ENCODE measurements around the gene MED13. TPM values are rescaled to one million over a fixed set of nuclear protein-coding genes. Genes with fewer than 3 reads are reported as not detected.
A peak's percentile ranks its signal among the peaks of the same experiment; 100 is the strongest.

Gene MED13
- total and polyA plus RNA-seq, 2 donors (not counting 1 experiment from before 2014, with no cell fraction given), result 36.2 to 47.1 TPM

- H4K20me1 ChIP-seq (ENCODE audit: control insufficient read depth, extremely low read depth, insufficient read depth, low read length), result no peaks in the 10 kb centered on the region
- no peaks in the 10 kb centered on the region for H3K4me1 ChIP-seq (ENCODE audit: control insufficient read depth, extremely low read depth, insufficient read depth, low read length)
- no peak overlapping the region for H2AFZ ChIP-seq (ENCODE audit: low read length)
- no peaks in the 10 kb centered on the region for H3K27me3 ChIP-seq (ENCODE audit: control insufficient read depth, insufficient read depth, low read length)
- H3K4me2 ChIP-seq (ENCODE audit: extremely low read depth, insufficient read depth, low read length), result no peak overlapping the region
- TF ChIP-seq, protein P1, sequence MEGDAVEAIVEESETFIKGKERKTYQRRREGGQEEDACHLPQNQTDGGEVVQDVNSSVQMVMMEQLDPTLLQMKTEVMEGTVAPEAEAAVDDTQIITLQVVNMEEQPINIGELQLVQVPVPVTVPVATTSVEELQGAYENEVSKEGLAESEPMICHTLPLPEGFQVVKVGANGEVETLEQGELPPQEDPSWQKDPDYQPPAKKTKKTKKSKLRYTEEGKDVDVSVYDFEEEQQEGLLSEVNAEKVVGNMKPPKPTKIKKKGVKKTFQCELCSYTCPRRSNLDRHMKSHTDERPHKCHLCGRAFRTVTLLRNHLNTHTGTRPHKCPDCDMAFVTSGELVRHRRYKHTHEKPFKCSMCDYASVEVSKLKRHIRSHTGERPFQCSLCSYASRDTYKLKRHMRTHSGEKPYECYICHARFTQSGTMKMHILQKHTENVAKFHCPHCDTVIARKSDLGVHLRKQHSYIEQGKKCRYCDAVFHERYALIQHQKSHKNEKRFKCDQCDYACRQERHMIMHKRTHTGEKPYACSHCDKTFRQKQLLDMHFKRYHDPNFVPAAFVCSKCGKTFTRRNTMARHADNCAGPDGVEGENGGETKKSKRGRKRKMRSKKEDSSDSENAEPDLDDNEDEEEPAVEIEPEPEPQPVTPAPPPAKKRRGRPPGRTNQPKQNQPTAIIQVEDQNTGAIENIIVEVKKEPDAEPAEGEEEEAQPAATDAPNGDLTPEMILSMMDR (conservative IDR thresholded peaks at IDR 0.05 in 1 of 2, IDR thresholded peaks at IDR 0.05 in 1 of 2; ENCODE audit: low read depth in 1 of 2, low read length in 2 of 2), result no peak
- TF ChIP-seq EZH2 (IDR thresholded peaks at IDR 0.05; ENCODE audit: low read length, missing control alignments), result no peak
- no peak overlapping the region for H3K27ac ChIP-seq (ENCODE audit: insufficient read depth, low read length)
- H3K9me3 ChIP-seq (ENCODE audit: control insufficient read depth, insufficient read depth, low read depth, low read length), result no peaks in the 10 kb centered on the region
- no peaks in the 10 kb centered on the region for H3K36me3 ChIP-seq (ENCODE audit: control insufficient read depth, insufficient read depth, low read length)
- no peak overlapping the region for H3K4me3 ChIP-seq (replicated peaks in 1 of 4; ENCODE audit: control extremely low read depth in 1 of 4, insufficient read depth in 1 of 4, low read depth in 3 of 4, low read length in 4 of 4)
- DNase-seq (ENCODE audit: low read depth in 2 of 2), result peak; percentile 75 to 98
- H3K9ac ChIP-seq (ENCODE audit: insufficient read depth, low read length), result no peak overlapping the region
- no peaks in the 10 kb centered on the region for H3K79me2 ChIP-seq (ENCODE audit: control insufficient read depth, insufficient read depth, low read length)
Observed at GRCh38 chr17:62093188-62094155, 28.4 kb upstream of the MED13 start.

DNA sequence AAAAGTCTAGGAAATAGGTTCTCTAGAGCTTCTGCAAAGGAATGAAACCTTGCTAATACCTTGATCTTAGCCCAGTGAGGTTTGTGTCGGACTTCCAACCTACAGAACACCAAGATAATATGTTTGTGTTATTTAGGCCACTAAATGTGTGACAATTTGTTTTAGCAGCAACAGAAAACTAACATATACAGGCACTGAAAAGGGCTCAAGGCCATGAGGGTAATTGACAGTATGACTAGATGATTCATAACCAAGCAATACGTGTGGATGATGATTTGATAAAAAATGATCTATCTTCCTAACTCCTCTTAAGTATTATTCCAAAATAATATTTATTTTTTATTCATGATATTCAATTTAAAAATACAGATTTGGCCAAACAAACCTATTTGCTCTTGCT is 27.7 kb upstream of the MED13 start:
- H3K4me1 ChIP-seq (ENCODE audit: control insufficient read depth, extremely low read depth, insufficient read depth, low read length), result no peaks in the 10 kb centered on the region
- H3K9ac ChIP-seq (ENCODE audit: insufficient read depth, low read length), result no peak overlapping the region
- no peak overlapping the region for H3K27ac ChIP-seq (ENCODE audit: insufficient read depth, low read length)
- no peak overlapping the region for H2AFZ ChIP-seq (ENCODE audit: low read length)
- H4K20me1 ChIP-seq (ENCODE audit: control insufficient read depth, extremely low read depth, insufficient read depth, low read length), result no peaks in the 10 kb centered on the region
- no peak overlapping the region for H3K4me3 ChIP-seq (replicated peaks in 1 of 4; ENCODE audit: control extremely low read depth in 1 of 4, insufficient read depth in 1 of 4, low read depth in 3 of 4, low read length in 4 of 4)
- no peaks in the 10 kb centered on the region for H3K79me2 ChIP-seq (ENCODE audit: control insufficient read depth, insufficient read depth, low read length)
- no peaks in the 10 kb centered on the region for H3K9me3 ChIP-seq (ENCODE audit: control insufficient read depth, insufficient read depth, low read depth, low read length)
- H3K27me3 ChIP-seq (ENCODE audit: control insufficient read depth, insufficient read depth, low read length), result no peaks in the 10 kb centered on the region
- no peak for DNase-seq (ENCODE audit: low read depth in 2 of 2)
- no peaks in the 10 kb centered on the region for H3K36me3 ChIP-seq (ENCODE audit: control insufficient read depth, insufficient read depth, low read length)
- H3K4me2 ChIP-seq (ENCODE audit: extremely low read depth, insufficient read depth, low read length), result no peak overlapping the region
- TF ChIP-seq, protein P1 (conservative IDR thresholded peaks at IDR 0.05 in 1 of 2, IDR thresholded peaks at IDR 0.05 in 1 of 2; ENCODE audit: low read depth in 1 of 2, low read length in 2 of 2), result no peak
- TF ChIP-seq EZH2 (IDR thresholded peaks at IDR 0.05; ENCODE audit: low read length, missing control alignments), result no peak

DNA sequence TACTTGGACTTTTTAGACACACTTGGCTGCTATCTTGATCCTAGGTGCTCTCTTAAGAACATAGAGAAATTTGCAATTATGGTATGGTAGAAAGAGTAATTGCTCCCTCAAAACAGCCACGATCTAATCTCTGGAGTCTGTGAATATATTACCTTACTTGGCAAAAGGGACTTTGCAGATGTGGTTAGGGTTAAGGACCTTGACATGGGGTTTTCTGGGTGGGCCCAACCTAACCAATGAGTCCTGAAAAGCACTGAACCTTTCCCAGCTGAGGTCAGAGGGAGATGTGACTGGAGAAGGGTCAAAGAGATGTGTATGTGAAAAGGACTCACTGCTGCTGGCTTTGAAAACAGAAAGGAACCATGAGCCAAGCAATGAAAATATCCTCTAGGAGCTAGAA is 26.7 kb upstream of the MED13 start:
- H3K4me2 ChIP-seq (ENCODE audit: extremely low read depth, insufficient read depth, low read length), result no peak overlapping the region
- DNase-seq (ENCODE audit: low read depth in 2 of 2), result no peak
- TF ChIP-seq, protein P1 (conservative IDR thresholded peaks at IDR 0.05 in 1 of 2, IDR thresholded peaks at IDR 0.05 in 1 of 2; ENCODE audit: low read depth in 1 of 2, low read length in 2 of 2), result no peak
- TF ChIP-seq EZH2 (IDR thresholded peaks at IDR 0.05; ENCODE audit: low read length, missing control alignments), result no peak
- no peaks in the 10 kb centered on the region for H3K4me1 ChIP-seq (ENCODE audit: control insufficient read depth, extremely low read depth, insufficient read depth, low read length)
- H3K79me2 ChIP-seq (ENCODE audit: control insufficient read depth, insufficient read depth, low read length), result no peaks in the 10 kb centered on the region
- H2AFZ ChIP-seq (ENCODE audit: low read length), result no peak overlapping the region
- no peaks in the 10 kb centered on the region for H3K27me3 ChIP-seq (ENCODE audit: control insufficient read depth, insufficient read depth, low read length)
- no peak overlapping the region for H3K4me3 ChIP-seq (replicated peaks in 1 of 4; ENCODE audit: control extremely low read depth in 1 of 4, insufficient read depth in 1 of 4, low read depth in 3 of 4, low read length in 4 of 4)
- no peaks in the 10 kb centered on the region for H4K20me1 ChIP-seq (ENCODE audit: control insufficient read depth, extremely low read depth, insufficient read depth, low read length)
- no peak overlapping the region for H3K27ac ChIP-seq (ENCODE audit: insufficient read depth, low read length)
- H3K9me3 ChIP-seq (ENCODE audit: control insufficient read depth, insufficient read depth, low read depth, low read length), result no peaks in the 10 kb centered on the region
- H3K36me3 ChIP-seq (ENCODE audit: control insufficient read depth, insufficient read depth, low read length), result no peaks in the 10 kb centered on the region
- no peak overlapping the region for H3K9ac ChIP-seq (ENCODE audit: insufficient read depth, low read length)

All from fibroblast of lung (primary cell).